ENCODE measurements around the gene SPINK4.

DNA sequence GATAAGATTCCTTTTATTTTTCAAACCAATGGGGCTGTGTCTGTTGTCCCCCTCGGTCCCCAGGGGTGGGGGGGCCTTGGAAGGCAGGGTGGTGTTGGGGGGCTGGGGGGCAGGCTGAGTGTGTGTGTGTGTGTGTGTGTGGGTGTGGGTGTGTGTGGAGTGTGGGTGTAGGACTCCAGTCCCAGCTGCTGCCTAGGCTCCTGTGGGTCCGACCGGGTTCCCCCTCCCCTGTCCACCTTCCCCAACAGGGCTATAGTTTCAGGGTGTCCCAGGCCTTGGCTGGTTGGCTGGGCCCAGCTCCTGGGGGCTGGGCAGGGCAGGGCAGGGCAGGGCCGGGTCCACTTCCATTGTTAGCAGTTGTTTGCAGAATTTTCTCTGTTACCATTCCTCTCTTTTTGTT lies 48.3 kb downstream of the SPINK4 start:
- TF ChIP-seq, protein P1, sequence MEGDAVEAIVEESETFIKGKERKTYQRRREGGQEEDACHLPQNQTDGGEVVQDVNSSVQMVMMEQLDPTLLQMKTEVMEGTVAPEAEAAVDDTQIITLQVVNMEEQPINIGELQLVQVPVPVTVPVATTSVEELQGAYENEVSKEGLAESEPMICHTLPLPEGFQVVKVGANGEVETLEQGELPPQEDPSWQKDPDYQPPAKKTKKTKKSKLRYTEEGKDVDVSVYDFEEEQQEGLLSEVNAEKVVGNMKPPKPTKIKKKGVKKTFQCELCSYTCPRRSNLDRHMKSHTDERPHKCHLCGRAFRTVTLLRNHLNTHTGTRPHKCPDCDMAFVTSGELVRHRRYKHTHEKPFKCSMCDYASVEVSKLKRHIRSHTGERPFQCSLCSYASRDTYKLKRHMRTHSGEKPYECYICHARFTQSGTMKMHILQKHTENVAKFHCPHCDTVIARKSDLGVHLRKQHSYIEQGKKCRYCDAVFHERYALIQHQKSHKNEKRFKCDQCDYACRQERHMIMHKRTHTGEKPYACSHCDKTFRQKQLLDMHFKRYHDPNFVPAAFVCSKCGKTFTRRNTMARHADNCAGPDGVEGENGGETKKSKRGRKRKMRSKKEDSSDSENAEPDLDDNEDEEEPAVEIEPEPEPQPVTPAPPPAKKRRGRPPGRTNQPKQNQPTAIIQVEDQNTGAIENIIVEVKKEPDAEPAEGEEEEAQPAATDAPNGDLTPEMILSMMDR (IDR thresholded peaks at IDR 0.05) = no peak
- no peak for TF ChIP-seq EZH2 (IDR thresholded peaks at IDR 0.05)
